ENCODE results near the gene PHLDA3.

Gene PHLDA3

DNA sequence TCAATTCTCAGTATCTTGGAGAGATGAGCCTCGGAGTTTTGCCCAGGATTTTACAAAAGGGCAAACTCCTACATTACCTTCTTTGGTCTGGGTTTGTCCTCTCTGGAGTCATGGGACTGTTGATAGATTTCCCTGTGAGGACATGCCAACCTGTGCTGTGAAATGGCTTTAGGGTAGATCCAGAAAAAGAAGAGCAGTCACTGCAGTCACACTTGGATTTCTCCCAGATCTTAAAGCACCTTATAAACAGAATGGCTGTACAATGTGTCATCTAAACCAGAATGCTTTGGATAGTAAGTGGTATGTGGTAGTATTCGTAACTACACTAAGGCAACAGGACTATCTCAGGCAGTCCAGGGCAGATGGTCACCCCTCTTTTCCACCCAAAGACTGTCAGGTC is 39.8 kb upstream of the PHLDA3 start:
- in situ Hi-C loops (cut with MboI; ENCODE audit: low pct_unique_long_range_greater_than_20kb, low sequenced_read_pairs, unreplicated experiment), result no loop called here
- TF ChIP-seq, protein P1, sequence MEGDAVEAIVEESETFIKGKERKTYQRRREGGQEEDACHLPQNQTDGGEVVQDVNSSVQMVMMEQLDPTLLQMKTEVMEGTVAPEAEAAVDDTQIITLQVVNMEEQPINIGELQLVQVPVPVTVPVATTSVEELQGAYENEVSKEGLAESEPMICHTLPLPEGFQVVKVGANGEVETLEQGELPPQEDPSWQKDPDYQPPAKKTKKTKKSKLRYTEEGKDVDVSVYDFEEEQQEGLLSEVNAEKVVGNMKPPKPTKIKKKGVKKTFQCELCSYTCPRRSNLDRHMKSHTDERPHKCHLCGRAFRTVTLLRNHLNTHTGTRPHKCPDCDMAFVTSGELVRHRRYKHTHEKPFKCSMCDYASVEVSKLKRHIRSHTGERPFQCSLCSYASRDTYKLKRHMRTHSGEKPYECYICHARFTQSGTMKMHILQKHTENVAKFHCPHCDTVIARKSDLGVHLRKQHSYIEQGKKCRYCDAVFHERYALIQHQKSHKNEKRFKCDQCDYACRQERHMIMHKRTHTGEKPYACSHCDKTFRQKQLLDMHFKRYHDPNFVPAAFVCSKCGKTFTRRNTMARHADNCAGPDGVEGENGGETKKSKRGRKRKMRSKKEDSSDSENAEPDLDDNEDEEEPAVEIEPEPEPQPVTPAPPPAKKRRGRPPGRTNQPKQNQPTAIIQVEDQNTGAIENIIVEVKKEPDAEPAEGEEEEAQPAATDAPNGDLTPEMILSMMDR (IDR thresholded peaks at IDR 0.05; ENCODE audit: extremely low read depth, insufficient read depth, missing control alignments), result no peak
- no peak for DNase-seq (ENCODE audit: low spot score)

DNA sequence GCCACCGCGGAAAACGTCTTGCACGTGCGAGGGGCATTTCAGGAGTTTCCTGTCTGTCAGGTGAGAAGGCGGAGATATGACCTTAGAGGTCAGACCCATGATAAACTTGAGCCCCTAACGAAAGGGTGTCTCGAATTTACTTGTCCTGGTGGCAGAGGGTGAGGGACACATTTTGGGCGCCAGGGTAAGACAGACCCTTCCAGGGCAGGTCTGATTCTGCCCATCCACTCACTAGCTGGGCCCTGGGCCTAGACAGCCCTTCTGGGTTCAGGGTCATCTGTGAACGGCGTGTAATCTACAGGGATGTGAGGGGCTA is 38.3 kb upstream of the PHLDA3 start:
- in situ Hi-C loops (cut with MboI; ENCODE audit: low pct_unique_long_range_greater_than_20kb, low sequenced_read_pairs, unreplicated experiment), result no loop called here
- TF ChIP-seq, protein P1 (IDR thresholded peaks at IDR 0.05; ENCODE audit: extremely low read depth, insufficient read depth, missing control alignments), result no peak
- DNase-seq (ENCODE audit: low spot score), result no peak

DNA sequence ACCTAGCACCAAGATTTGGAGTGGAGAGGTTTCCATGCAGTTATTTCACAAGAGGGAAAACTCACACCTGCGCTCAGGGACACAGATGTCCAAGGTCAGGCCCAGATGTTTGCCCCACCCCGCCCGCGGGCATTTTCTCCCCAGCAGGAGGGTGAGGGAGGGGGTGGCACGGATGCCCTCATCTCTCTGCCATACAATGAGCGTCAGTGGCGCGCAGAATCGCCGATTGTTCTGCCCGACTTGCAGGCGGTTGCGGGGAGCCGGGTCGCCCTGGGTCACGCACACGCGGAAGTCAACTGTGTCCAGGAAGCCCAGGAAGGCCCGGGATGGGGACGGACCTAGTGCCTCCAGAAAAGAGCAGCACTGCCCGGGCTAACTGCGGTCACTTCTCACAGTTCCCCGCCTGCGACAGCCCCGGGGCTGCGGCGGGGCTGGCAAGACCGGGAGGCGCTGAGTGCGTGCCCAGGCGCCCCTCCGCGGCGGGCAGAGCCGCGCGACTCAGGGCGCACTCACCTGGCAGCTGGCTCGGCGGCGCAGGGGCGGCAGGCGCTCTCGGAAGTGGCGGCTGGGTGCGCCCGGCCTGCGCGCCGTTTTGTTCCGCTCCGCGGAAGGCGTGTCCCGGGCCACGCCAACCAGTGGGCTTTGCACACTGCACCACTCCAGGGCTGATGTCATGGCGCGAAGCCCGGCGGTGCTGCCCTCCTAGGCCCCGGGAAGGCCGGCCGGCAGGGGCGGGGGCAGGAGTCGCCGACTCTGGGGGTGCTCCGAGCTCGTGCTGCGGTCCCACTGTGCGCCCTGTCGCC is 37.8 kb upstream of the PHLDA3 start, which contains the start of gene CSRP1:
Gene CSRP1 (minus strand): TSS at position 567 of the 803 bp plus-strand sequence. CDS start 10,820 bp downstream, outside the sequence.
- DNase-seq (ENCODE audit: low spot score), result peak; percentile 95
- TF ChIP-seq, protein P1 (IDR thresholded peaks at IDR 0.05; ENCODE audit: extremely low read depth, insufficient read depth, missing control alignments), result peak; percentile 15
- in situ Hi-C loops (cut with MboI; ENCODE audit: low pct_unique_long_range_greater_than_20kb, low sequenced_read_pairs, unreplicated experiment), result no loop called here

DNA sequence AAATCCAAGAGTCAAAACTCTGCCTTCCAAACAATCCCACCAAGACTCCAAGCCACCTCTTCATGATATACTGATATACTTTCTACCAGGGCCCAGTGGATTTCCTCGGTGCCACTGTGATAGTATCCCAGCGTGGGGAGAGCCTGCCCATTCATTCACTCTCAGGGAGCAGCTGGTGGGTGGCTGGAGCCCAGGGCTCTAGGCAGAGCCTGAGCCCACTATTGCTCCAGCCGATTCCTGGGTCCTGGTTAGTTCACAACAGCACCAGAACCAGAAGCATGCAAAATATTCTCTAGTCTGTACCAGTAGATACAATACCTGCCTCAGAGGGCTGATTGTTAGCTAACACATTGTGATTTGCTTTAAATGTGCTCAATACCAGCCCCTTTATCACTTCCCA is 37.1 kb upstream of the PHLDA3 start:
- TF ChIP-seq, protein P1 (IDR thresholded peaks at IDR 0.05; ENCODE audit: extremely low read depth, insufficient read depth, missing control alignments), result no peak
- no peak for DNase-seq (ENCODE audit: low spot score)
- in situ Hi-C loops (cut with MboI; ENCODE audit: low pct_unique_long_range_greater_than_20kb, low sequenced_read_pairs, unreplicated experiment), result no loop called here

DNA sequence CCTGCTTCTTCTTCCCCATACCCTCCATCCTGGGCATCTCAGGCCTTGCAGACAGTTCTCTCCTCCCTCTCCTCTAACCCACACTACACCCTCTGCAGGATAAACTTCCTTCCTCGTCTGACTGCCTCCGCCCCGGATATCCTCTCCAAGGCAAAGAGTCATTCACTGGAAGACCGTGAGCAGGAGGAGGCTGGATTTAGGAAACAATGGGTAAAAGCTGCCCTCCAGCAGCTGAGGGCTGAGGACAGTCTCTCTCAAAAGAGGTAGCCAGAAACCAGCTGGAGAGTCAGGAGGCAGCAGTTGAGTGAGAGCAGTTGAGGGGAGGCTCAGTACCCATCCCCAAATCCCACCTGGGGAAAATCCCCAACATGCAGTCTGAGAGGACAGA is 36.5 kb upstream of the PHLDA3 start:
- DNase-seq (ENCODE audit: low spot score), result no peak
- TF ChIP-seq, protein P1 (IDR thresholded peaks at IDR 0.05; ENCODE audit: extremely low read depth, insufficient read depth, missing control alignments), result no peak
- in situ Hi-C loops (cut with MboI; ENCODE audit: low pct_unique_long_range_greater_than_20kb, low sequenced_read_pairs, unreplicated experiment), result no loop called here

DNA sequence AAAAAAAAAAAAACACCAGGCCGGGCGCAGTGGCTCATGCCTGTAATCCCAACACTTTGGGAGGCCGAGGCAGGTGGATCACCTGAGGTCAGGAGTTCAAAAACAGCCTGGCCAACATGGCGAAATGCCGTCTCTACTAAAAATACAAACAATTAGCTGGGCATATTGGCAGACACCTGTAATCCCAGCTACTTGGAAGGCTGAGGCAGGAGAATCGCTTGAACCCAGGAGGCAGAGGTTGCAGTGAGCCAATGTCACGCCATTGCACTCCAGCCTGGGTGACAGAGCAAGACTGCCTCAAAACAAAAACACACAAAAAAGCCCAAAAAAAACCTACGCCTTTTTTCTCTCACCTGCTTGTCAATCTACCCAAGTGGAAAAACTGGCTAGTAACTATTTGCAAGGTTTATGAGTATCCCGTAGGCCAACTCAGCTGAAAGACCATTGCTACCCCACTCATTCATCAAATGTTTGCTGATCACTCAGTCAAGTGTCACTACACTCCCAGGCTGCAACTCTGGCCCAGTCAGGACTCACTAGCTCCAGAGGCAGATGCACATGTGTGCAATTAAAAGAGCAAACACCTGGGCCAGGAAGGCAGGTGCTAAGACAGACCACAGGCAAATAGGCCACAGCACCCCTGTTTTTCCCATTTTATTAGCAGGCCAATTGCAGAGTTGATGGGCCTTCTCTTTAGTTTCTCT is 36.0 kb upstream of the PHLDA3 start:
- DNase-seq (ENCODE audit: low spot score), result no peak
- in situ Hi-C loops (cut with MboI; ENCODE audit: low pct_unique_long_range_greater_than_20kb, low sequenced_read_pairs, unreplicated experiment), result no loop called here
- TF ChIP-seq, protein P1 (IDR thresholded peaks at IDR 0.05; ENCODE audit: extremely low read depth, insufficient read depth, missing control alignments), result no peak

Measured in GM13977 (cell line).